ENCODE measurements around the gene SULF2.

SULF2 gene

GRCh38 chr20:47740862-47741184 lies 44.5 kb downstream of the SULF2 start:
- no peak for ATAC-seq
- TF ChIP-seq TOX (CRISPR knock-in tag; IDR thresholded peaks at IDR 0.05; ENCODE audit: borderline replicate concordance) (no peak), ZNF565 (CRISPR knock-in tag; conservative IDR thresholded peaks at IDR 0.05; ENCODE audit: low read depth) (no peak), RARB (CRISPR knock-in tag; IDR thresholded peaks at IDR 0.05) (no peak), ZNF70 (CRISPR knock-in tag; IDR thresholded peaks at IDR 0.05) (no peak), ISL1 (CRISPR knock-in tag; IDR thresholded peaks at IDR 0.05) (no peak)
- TF ChIP-seq, protein P1, sequence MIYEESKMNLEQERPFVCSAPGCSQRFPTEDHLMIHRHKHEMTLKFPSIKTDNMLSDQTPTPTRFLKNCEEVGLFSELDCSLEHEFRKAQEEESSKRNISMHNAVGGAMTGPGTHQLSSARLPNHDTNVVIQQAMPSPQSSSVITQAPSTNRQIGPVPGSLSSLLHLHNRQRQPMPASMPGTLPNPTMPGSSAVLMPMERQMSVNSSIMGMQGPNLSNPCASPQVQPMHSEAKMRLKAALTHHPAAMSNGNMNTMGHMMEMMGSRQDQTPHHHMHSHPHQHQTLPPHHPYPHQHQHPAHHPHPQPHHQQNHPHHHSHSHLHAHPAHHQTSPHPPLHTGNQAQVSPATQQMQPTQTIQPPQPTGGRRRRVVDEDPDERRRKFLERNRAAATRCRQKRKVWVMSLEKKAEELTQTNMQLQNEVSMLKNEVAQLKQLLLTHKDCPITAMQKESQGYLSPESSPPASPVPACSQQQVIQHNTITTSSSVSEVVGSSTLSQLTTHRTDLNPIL (CRISPR knock-in tag; IDR thresholded peaks at IDR 0.05; ENCODE audit: low read depth) = no peak

DNA sequence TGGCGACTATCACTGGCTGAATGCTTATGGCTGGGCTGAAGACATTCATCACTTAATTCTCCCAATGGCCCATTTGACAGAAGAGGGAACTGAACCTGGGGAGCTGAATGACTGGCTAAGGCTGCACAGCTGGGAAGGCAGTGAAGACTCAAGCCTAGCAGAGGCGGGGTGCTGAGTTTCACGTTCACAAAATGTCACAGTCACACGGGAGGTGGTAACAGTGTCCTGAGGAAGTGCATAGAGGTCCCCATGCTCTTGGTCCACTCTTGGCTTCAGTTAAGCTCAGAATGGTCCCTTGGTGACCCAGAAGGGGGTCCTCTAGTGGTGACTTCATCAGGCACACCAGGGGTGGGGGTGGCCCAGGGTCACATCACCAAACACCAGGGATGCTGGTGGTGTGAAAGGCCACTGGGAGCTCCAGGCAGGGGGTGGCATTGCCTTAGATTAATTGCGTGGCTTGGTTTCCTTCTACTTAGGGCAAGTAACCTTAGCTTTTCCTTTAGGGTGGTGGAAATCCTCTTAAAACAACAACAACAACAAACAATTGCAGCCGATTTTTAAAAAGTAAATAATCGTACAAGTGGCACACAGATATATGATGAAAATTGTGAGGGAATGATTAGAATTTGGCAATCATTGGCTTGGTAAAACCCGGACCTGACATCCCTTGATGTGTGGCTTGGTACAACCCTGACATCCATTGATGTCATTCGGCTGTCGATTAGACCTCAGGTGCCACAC lies 45.0 kb downstream of the SULF2 start:
- TF ChIP-seq ESRRG (CRISPR knock-in tag; IDR thresholded peaks at IDR 0.05) (no peak), ARNTL (CRISPR knock-in tag; IDR thresholded peaks at IDR 0.05; ENCODE audit: borderline replicate concordance, low read depth) (no peak), OSR1 (CRISPR knock-in tag; IDR thresholded peaks at IDR 0.05) (no peak), CSDC2 (CRISPR knock-in tag; IDR thresholded peaks at IDR 0.05) (no peak), BACH2 (CRISPR knock-in tag; IDR thresholded peaks at IDR 0.05; ENCODE audit: borderline replicate concordance) (no peak), ZNF8 (CRISPR knock-in tag; IDR thresholded peaks at IDR 0.05) (no peak), ISL1 (CRISPR knock-in tag; IDR thresholded peaks at IDR 0.05) (no peak), RARB (CRISPR knock-in tag; IDR thresholded peaks at IDR 0.05) (no peak), ZFP30 (CRISPR knock-in tag; IDR thresholded peaks at IDR 0.05) (no peak), TSHZ2 (CRISPR knock-in tag; IDR thresholded peaks at IDR 0.05) (no peak), POU6F1 (CRISPR knock-in tag; IDR thresholded peaks at IDR 0.05; ENCODE audit: borderline replicate concordance, low read depth) (no peak), PPARA (CRISPR knock-in tag; IDR thresholded peaks at IDR 0.05; ENCODE audit: borderline replicate concordance) (no peak)
- TF ChIP-seq, protein P2, sequence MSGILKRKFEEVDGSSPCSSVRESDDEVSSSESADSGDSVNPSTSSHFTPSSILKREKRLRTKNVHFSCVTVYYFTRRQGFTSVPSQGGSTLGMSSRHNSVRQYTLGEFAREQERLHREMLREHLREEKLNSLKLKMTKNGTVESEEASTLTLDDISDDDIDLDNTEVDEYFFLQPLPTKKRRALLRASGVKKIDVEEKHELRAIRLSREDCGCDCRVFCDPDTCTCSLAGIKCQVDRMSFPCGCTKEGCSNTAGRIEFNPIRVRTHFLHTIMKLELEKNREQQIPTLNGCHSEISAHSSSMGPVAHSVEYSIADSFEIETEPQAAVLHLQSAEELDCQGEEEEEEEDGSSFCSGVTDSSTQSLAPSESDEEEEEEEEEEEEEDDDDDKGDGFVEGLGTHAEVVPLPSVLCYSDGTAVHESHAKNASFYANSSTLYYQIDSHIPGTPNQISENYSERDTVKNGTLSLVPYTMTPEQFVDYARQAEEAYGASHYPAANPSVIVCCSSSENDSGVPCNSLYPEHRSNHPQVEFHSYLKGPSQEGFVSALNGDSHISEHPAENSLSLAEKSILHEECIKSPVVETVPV (CRISPR knock-in tag; IDR thresholded peaks at IDR 0.05) = no peak
- TF ChIP-seq, protein P1 (CRISPR knock-in tag; IDR thresholded peaks at IDR 0.05; ENCODE audit: low read depth) = no peak
- TF ChIP-seq, protein P3, sequence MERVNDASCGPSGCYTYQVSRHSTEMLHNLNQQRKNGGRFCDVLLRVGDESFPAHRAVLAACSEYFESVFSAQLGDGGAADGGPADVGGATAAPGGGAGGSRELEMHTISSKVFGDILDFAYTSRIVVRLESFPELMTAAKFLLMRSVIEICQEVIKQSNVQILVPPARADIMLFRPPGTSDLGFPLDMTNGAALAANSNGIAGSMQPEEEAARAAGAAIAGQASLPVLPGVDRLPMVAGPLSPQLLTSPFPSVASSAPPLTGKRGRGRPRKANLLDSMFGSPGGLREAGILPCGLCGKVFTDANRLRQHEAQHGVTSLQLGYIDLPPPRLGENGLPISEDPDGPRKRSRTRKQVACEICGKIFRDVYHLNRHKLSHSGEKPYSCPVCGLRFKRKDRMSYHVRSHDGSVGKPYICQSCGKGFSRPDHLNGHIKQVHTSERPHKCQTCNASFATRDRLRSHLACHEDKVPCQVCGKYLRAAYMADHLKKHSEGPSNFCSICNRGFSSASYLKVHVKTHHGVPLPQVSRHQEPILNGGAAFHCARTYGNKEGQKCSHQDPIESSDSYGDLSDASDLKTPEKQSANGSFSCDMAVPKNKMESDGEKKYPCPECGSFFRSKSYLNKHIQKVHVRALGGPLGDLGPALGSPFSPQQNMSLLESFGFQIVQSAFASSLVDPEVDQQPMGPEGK (CRISPR knock-in tag; IDR thresholded peaks at IDR 0.05; ENCODE audit: borderline replicate concordance) = no peak
- no peak for ATAC-seq

DNA sequence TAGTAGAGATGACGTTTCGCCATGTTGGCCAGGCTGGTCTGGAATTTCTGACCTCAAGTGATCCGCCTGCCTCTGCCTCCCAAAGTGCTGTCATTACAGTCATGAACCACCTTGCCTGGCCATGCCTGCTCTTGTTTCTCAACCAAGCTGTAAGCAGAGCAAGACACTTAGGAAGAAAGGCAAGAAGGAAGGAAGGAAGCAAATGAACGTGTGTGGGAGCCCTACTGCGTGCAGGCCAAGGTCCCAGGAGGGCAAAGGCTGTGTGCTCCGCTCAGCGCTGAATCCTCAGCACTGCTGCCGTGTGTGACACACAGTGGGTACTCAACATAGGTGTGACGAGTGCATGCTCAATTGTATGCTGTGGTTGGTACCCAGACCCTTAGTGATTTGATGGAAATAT lies 47.4 kb downstream of the SULF2 start:
- ATAC-seq = no peak
- TF ChIP-seq, protein P1 (CRISPR knock-in tag; IDR thresholded peaks at IDR 0.05; ENCODE audit: low read depth) = no peak
- TF ChIP-seq CSDC2 (CRISPR knock-in tag; IDR thresholded peaks at IDR 0.05) (no peak), PPARA (CRISPR knock-in tag; IDR thresholded peaks at IDR 0.05; ENCODE audit: borderline replicate concordance) (no peak), ARNTL (CRISPR knock-in tag; IDR thresholded peaks at IDR 0.05; ENCODE audit: borderline replicate concordance, low read depth) (no peak), BACH2 (CRISPR knock-in tag; IDR thresholded peaks at IDR 0.05; ENCODE audit: borderline replicate concordance) (no peak)
- TF ChIP-seq, protein P2 (CRISPR knock-in tag; IDR thresholded peaks at IDR 0.05) = no peak
- TF ChIP-seq, protein P3 (CRISPR knock-in tag; IDR thresholded peaks at IDR 0.05; ENCODE audit: borderline replicate concordance) = no peak
